Epidermal melanocyte (primary cell): ENCODE data around the gene CRIM1.

Experiments used
- DNase-seq: peaks from one replicate; pipeline ENCODE4 v3.0.0; 2011; ENCODE audit warnings: low spot score; ENCODE audit not compliant: insufficient read length

CRIM1 gene

DNA sequence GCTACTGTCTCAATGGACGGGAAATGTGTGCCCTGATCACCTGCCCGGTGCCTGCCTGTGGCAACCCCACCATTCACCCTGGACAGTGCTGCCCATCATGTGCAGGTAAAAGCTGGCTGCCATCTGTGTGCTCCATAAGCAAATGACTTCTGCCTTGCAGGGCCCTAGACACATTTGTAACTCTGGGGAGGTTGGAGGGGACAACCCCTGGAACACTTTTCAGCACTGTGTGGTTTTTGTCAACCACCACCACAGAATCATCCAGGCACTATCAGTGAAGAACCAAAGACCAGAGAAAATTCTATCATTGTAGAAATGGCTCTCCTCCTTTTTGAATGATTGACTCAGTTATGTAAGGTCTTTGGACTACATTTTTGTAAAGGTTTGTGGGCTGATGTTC lies 158.1 kb downstream of the CRIM1 start:
- no peak for DNase-seq

DNA sequence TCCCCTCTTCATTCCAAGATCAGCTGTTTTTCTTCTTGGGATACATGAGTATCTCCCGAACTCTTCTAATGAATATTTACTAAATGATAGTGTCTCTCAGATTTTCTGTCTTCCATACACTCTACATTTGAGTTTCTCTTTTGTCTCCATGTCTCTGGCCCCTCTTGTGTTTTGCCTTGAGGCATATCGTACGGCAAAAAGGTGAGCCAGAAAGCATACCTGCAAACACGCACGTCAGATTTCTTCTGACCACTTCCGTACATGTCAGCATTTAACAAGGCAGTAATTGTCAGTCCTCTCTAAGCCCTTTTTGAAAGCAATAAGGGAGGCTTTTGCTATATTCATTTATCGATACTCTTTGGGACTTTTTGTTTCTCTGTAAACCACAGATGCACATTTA lies 160.0 kb downstream of the CRIM1 start:
- no peak for DNase-seq

DNA sequence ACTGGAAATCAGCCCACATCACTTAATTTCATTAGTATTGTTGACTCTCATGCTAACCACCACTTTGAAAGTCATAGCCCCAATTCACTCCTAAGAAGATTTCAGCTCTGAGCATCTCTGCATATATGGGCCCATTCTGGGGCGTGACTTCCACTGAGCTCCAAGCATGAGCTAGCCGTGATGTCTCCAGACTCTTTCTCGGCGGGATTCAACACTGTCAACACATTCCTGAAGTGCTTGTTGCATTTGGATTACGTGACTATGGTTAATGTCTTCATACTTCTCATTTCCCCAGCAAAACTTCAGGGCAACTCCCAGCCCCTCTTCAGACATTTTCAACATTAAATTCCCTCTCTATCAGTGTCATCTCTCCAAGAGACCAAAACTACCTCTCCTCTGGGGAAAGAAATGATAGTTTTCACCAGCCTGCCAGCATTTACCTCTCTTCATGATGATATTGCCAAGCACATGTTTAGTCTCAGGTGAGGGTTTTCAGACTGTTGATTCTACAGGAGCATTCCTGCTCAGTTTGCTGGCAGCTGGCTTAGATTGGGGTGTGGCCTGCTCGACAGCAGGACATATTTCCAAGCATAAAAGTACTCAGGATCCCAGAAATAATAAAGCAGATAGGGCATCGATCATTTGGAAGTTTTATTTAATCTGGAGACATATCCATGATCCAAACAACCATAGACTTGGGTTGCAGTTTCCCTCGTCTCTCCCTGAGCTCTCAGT lies 160.7 kb downstream of the CRIM1 start:
- DNase-seq, result no peak

DNA sequence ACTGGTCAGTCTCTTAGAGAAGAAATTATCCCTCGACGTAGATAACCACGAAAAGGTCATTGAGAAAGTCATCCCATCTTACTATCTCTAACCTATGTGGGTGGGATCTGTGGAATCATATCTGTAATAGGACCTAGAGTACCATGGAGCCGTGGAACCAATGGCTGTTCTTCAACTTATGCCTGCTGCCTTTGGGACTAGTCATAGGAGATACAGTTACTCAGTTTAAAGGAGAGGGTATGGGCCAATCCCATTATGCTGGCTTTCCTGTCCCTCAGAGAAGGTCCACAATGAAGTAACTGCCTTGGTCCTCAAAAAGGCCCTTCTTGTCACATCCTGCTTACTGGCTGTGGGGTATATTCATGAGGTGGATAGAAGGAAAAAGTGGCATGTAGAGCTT lies 164.9 kb downstream of the CRIM1 start:
- no peak for DNase-seq

DNA sequence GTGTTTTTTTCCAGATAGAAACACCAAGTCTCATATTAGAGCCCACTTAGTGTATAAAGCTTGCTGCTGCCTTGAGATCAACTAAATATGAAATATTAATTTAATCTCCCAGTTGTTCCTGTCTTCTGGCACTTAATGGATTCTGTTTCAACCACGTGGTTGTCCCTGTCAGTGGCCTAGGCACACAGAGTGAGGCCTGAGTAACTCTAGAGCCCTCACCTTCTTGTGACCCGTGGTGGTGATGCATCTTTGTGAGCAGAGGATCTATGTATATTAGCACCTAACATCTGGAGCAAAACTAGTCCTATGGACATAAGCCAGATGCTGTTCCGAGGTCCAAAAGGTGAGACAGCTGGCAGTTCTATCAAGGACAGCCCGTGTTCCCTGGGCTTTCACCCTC lies 167.6 kb downstream of the CRIM1 start:
- DNase-seq, result no peak

DNA sequence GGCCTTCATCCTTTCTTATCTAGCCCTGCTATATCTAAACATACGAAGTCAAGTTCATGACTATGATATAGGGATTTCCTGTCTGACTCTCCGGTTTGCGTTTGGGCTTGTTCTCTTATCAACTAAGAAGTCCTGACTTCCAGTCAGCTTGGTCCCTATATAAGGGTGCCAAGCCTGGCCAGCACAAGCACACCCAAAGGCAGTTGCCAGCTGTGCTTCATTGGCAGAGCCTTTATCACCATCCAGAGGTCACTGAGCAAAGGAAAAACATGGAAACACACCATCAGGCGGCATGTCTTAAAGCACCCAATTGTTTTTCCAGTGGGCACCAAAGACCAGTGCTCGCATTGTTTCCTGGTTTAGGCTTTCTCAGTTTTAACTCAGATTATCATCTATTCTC lies 169.7 kb downstream of the CRIM1 start:
- no peak for DNase-seq

DNA sequence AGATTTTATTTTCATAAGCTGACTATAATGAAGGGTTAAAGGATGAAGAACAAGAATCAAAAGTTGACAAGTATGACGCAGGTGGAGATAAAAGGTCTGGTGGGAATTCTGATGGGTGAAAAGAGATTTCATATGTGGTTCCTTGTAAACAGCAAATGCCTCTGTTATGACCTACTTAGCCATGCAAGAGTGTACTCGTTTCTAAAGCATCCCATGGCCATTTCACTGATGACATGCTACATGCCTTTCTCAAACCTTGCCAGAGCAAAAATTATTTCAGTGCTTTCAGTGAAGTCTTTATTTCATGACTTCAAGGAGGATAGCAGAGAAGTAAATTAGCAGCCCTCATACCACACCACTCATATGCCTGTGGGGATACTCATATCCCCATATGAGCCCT lies 170.6 kb downstream of the CRIM1 start:
- DNase-seq, result no peak

DNA sequence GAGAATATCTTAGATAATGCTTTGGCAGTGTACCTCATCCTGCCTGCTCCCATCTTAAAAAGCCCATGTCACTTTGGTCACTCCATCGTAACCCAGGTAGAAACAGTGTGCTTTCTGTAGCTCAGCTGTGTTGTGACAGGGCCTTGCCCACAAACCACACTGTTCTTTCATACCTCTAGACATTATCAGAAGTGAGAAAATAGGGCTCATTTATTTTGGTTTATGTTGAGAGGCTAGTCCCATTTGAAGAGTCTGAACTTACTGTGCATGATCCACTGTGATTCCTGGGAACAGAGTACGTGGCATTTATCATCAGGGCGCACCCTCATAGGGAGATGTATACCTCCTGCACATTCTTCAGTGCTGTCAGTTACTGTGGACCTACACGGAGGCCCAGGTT lies 172.7 kb downstream of the CRIM1 start:
- DNase-seq, result no peak

DNA sequence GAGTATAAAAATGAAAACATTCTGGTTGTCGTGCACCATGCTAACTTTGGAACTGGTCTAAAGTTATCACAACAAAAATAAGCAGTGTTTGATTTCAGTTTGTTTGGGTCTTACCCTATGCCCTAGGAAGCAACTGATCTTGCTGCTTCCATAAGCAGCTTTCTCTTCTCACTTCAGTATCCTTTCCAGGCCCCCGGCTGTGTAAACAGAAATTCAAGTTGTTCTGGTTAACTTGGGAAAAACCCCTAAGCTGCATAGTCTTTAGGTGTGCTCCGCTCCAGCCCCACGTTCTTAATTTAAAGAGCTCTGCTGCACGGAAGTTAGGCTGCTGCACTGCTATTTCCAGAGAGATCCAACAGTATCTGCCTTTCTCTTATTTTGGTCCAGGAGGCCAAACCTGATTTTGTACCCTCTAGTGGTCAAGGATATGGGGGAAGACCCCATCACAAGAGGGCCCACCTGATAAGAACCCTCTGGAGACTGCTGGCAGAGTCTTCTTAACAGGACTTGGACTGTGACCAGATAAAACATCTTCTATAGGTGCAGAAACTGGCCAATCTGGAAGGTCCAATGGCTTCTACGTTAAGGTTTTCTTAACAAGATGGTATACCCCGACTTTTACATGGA lies 173.3 kb downstream of the CRIM1 start:
- DNase-seq, result no peak

DNA sequence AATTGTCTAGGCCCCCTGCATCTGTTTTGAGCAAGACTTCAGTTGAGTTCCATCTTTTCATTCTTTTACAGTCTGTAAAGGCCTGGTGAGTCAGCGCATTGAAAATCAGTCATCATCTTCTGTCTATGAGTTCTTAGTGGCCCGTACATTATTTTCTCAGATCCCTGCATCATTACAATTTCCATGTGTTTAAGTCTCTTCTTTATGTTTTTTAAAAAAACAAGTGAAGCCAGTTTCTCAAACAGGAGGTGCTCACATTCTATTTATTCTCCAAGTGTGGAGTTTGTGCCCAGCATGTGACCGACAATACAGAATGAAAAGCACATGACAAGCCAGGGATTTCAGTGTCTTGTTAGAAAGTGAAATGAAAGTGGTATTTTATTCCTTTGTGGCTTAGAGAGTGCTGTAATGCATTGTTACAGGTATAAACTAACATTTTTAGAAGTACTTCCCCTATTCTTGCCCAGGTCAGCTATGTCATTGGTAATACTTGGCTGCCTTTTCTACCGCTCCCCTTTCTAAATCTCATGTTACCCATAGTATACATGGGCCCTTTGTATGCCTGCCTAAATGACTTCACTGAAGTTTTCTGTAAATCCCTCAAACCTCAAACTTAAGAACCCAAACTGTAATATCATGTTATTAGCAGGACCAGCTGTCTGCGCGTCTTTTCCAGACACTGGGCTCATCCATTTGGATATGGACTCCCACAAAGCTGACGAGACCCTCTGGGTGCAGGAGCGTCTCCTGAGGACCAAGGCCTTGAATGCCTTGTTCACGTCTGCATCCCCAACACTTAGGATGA lies 174.8 kb downstream of the CRIM1 start:
- DNase-seq, result no peak

DNA sequence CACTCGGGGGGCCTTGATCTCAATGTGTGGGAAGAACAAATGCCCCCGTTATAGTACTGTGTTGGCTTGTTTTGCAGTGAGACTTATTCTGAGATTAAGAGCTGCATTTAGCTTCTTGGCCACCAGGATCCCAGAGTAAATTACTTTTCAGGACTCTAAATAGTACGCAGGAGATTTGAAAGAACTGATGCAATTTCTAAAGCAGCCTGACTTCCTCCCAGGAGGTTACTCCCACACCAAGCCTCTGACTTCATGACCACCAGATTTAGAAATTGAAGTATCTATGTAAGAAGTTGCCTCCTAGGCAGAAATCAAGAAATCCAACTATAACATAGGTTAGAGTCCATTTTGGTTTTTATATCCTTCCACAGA lies 175.4 kb downstream of the CRIM1 start:
- no peak for DNase-seq

DNA sequence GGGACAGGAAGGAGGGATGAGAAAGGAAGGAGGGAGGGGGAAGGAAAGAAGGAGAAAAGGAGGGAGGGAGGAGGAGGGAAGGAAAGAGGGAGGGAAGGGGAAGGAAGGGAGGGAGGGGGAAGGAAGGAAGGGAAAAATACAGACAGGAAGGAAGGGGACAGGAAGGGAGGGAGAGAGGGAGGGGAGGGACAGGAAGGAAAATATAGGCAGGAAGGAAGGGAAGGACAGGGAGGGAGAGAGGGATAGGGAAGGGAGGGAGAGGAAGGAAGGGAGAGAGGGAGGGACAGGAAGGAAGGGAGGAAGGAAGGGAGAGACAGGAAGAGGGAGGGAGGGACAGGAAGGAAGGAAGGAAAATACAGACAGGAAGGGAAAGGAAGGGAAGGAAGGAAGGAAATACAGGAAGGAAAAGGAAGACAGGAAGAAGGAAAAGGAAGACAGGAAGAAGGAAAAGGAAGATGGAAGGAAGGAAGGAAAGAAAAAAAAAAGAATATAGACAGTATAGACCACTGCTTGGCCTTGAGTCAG lies 178.8 kb downstream of the CRIM1 start:
- DNase-seq, result no peak

DNA sequence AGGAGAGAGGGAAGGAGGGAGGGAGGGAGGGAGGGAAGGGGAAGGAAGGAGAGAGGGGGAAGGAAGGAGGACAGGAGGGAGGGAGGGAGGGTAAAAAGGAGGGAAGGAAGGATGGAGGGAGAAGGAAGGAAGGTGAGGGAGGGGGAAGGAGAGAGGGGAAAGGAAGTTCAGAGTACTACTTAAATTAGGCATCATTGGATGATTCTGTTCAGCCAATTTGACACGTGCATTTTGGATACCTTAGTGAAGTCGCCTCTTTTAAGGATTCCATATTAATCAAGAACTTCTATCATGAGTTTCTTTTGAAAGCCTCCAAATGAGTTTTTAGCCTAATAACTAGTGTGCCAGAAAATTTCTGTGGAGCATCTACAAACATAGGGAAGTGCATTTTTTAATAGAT lies 179.5 kb downstream of the CRIM1 start:
- DNase-seq, result no peak

DNA sequence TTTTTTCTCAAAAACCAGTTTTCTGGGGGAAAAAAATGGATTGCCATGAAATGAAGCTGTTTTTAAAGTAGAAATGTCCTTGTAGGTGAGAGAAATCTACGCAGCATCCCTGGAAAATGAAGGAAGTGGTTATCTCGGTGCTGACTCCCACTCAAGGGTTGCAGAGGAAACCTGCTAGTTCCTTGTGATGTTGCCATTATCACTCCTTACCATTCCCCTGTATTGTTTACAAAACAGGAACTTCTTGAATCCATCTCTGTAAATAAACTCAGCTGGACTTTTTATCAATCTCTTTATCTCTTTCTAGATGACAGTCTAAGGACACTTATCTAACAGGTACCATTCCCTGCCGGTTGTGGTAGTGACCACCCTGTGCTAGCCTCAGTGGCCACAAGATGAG lies 181.2 kb downstream of the CRIM1 start:
- DNase-seq, result no peak

DNA sequence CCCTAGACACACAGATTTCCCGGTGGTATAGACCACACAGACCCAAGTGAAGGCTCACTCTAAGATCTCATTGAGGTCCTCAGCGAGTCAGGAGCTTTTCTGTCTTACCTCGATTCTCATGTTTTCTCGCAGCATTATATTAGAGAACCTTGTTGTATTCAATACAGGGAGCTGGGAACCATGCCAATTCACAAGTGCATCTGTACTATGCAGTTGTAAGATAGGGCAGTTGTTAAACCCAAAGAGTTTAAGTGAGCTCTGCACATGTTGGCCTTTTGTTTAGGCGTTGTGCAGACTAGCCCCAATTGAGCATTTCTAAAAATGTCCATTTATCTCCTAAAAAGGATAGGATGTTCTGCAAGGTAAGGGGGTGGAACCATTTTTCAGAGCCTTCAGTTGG lies 182.8 kb downstream of the CRIM1 start:
- DNase-seq, result no peak

DNA sequence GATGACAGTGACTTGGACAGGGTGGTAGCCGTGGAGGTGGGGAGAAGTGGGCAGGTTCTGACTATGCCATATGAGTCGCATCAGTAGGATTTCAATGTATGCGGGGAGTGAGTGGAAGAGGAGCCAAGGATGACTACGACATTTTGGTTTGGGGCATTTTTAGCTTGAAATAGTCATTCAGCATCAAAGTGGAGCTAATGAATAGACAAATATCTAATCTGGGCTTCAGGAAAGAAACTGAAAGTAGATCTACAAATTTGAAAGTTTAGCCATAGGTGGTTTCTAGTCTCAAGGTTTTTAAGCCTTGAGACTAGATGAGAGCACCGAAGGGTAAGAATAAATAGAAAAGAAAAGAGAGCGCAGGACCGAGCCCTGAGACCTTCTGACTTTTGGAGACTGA lies 184.1 kb downstream of the CRIM1 start:
- no peak for DNase-seq

DNA sequence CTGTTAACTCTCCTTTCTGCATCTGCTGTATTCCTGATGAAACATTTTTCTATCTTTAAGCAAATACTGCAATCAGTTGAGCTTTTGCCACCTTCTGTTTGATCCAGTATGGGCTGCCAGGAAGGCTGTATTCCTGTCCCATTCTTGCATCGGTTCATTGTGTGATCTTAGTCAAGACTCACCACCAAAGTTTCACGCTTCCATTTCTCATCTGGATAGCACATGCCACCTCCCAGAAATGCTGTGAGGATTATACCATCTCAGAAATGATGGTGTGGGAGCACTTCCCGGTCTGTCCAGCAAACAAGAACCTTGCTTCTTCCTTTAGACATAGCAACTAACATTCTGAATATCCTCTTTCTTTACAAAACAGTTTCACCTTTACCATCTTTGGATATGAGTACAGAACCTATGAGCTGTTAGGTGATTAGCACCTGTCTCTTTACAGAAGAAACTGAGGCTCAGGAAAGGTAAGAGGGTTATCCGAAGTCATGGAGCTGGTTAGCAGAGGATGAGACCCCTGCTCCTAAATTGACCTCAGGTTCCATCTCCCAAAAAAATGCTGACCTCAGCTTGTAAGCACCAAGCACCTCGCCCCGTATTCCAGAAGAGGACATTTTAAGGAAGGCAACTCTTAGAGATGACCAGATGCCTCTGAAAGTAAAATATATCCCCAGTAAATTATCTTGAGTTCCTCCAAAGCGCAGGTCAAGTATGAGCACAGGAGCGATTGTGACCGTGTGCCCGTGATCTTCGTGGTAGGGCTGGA lies 185.6 kb downstream of the CRIM1 start:
- no peak for DNase-seq

DNA sequence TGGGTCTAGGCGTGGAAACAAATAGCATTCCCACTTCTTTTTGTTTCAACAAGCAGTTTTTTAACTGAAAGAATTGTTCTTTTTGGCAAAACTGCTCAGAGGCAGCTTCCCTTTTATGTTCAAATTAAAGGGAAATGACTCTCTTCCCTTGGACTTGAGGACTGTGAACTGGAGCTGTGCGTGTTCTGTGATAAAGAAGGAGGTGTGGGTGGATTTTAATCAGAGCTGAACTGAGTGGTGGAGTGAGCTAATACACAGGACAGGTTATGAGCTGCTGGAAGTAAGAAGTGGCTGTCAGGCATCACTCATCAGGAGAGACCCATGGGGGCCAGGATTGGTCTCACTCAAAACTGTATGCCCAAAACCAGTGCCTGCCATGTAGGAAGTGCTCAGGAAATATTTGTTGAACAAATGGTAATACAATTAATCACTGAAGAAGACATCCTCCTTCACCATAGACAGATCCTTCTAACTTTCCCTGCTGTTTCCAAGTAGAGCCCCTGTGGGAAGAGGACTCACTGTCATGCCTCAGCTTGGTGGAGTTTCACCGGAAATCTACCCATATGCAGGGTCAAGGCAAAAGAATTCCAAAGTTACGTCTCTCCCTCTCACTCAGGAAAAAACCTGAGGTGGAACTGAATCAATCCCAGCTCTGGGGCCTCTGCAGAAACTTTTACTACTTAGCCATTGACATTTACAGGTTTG lies 186.5 kb downstream of the CRIM1 start:
- DNase-seq, result no peak

DNA sequence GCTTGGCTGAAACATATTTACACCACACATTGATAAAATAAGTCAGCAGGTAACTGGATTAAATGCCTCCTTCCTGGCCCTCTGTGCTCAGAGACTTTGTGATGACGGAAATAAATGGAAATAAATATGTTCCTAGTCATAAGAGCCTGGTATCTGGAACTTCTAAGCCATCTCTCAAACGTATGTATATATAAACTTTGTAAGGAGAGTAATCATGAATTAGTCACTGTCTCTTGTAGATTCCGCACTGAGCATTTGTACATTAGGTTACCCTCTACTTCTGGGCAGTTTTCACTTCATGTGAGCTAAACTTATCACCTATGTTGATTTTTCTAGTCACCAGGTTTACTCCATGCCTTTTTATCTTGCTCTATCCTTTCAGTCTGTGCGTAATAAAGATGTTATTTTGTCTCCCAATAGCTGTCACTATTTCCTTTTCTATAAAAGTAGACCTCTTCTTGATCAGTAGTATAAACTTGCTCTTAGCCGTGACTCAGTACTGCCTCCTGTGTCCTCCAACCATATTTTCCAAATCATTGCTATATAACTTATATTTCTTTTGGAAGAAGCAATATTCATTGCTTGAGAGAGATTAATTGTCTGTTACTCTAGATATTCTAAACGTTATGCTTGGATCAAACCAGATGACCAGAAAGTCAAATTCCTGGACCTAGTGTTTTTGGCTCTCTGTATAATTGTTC lies 189.2 kb downstream of the CRIM1 start:
- DNase-seq, result no peak

DNA sequence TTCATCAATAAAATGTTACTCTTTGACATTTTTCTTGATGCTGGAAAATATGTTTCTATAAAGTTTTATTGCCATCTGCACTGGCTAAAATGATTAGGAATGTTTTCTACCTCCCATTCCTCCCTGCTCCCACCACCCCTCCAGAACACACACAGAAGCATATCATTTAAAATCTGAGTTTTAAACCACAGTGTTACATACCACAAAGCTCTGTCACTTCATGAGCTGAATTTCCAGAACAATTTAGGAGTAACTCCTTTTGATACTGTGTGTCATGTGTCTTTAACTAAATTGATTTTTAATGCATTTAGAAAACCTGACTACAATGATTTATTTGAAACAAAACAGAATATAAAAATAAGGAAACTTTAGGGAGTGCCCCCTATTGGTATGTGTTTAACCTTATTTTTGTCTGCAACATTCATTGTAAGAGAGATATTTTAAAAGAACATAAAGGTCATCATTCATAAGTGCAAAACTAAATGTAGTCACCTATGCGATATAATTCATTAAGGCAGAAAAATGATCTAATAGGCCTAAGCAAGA lies 190.4 kb downstream of the CRIM1 start:
- DNase-seq, result no peak
